Dermis blood vessel endothelial cell (primary cell): ENCODE data around the gene EVL. TPM values are rescaled to one million over a fixed set of nuclear protein-coding genes. Genes with fewer than 3 reads are reported as not detected.
"Not testable (repeated sequence)": the region's sequence is repeated elsewhere in the genome, so short reads cannot be mapped to it uniquely, and the experiment has no call there.

Source experiments
- DNase-seq: peaks from one replicate; pipeline ENCODE4 v3.0.0; 2010
- total RNA-seq: library from RNA; depleted of rRNA; stranded (reverse); fragments of >200 nt; gene quantifications from 2 replicates; pipeline ENCODE4 v1.2.3, GENCODE V29; 2014

EVL gene
- total RNA-seq, 1 donor from 2014 or later, result 7.7 TPM

- DNase-seq, result no peak
Observed at GRCh38 chr14:100039903-100040302, 25.3 kb upstream of the EVL start.

GRCh38 chr14:100041271-100041670, 24.0 kb upstream of the EVL start:
- DNase-seq, result no peak

GRCh38 chr14:100042286-100042685, 22.9 kb upstream of the EVL start:
- DNase-seq, result no peak

GRCh38 chr14:100045642-100046344, 19.4 kb upstream of the EVL start:
- no peak for DNase-seq

GRCh38 chr14:100047600-100047999, 17.6 kb upstream of the EVL start:
- DNase-seq, result no peak

- no peak for DNase-seq
Observed at GRCh38 chr14:100048786-100049185, 16.4 kb upstream of the EVL start.

GRCh38 chr14:100049220-100049619, 16.0 kb upstream of the EVL start:
- DNase-seq, result peak; percentile 15

GRCh38 chr14:100051103-100051502, 14.1 kb upstream of the EVL start:
- no peak for DNase-seq

- no peak for DNase-seq
Observed at GRCh38 chr14:100051543-100051942, 13.7 kb upstream of the EVL start.

- DNase-seq, result no peak
Observed at GRCh38 chr14:100052819-100053218, 12.4 kb upstream of the EVL start.

- no peak for DNase-seq
Observed at GRCh38 chr14:100054316-100055075, 10.7 kb upstream of the EVL start.

GRCh38 chr14:100056431-100056830, 8.8 kb upstream of the EVL start:
- DNase-seq, result peak; percentile 35

- peak; percentile 58 for DNase-seq
Observed at GRCh38 chr14:100056964-100057795, 8.0 kb upstream of the EVL start.

- DNase-seq, result no peak
Observed at GRCh38 chr14:100058777-100059437, 6.3 kb upstream of the EVL start.

- no peak for DNase-seq
Observed at GRCh38 chr14:100059438-100059781, 5.8 kb upstream of the EVL start.

GRCh38 chr14:100060760-100061159, 4.5 kb upstream of the EVL start:
- DNase-seq, result no peak

GRCh38 chr14:100062590-100062989, 2.6 kb upstream of the EVL start:
- no peak for DNase-seq

- DNase-seq, result no peak
Observed at GRCh38 chr14:100063314-100063941, 1.8 kb upstream of the EVL start.

GRCh38 chr14:100064335-100065092, 708 bp upstream of the EVL start:
- DNase-seq, result not testable (repeated sequence)

GRCh38 chr14:100065942-100066574, 836 bp downstream of the EVL start:
- DNase-seq, result no peak

- no peak for DNase-seq
Observed at GRCh38 chr14:100066962-100067361, 1.7 kb downstream of the EVL start.
